GM12878 (cell line): ENCODE measurements around the gene MAGEB17. TPM values are rescaled to one million over a fixed set of nuclear protein-coding genes. Genes with fewer than 3 reads are reported as not detected.

Experiments used
- ATAC-seq: fragments of 200-7000 bp; cut with Tn5 transposase; 3 replicates; pipeline ENCODE4 v1.9.1; 2020; ENCODE audit warnings: mild to moderate bottlenecking, moderate library complexity
- BruUV-seq: library from RNA; stranded (reverse); fragments of 400-500 nt; replicated peaks from 2 replicates; lab custom pipeline; 2021; lab: Mats Ljungman, UMichigan
- CTCF ChIA-PET: fragments of 300-600 bp; sonication (Branson Sonifier 250); formaldehyde crosslinking; extraction: SDS; loops from one replicate; lab custom pipeline; 2021; ENCODE audit warnings: inconsistent platforms; lab: Yijun Ruan, JAX
- POLR2A ChIA-PET: fragments of 350-600 bp; formaldehyde crosslinking; extraction: SDS; loops from one replicate; lab custom pipeline; 2021; ENCODE audit warnings: inconsistent platforms; lab: Charles Lee
- RAD21 ChIA-PET: fragments of 300-600 bp; sonication (Branson Sonifier 250); formaldehyde crosslinking; loops from one replicate; lab custom pipeline; 2023; ENCODE audit warnings: antibody characterized with exemption; ENCODE audit not compliant: unreplicated experiment; lab: Charles Lee
- SMC1A ChIA-PET: fragments of 300-600 bp; sonication (Branson Sonifier 250); formaldehyde crosslinking; loops from one replicate; lab custom pipeline; 2023; ENCODE audit not compliant: unreplicated experiment, uncharacterized antibody; lab: Charles Lee
- DNase-seq: peaks from one replicate; pipeline ENCODE4 v3.0.0-alpha.2; 2011; ENCODE audit warnings: low read depth, low spot score
- FAIRE-seq: peaks from 3 replicates; lab custom pipeline; 2011; peaks lifted over from hg19 to GRCh38; lab: Jason Lieb, UNC
- H2AFZ ChIP-seq: 2 replicates; pipeline ENCODE4 v1.6.0; 2011; ENCODE audit warnings: low read depth, low read length, control low read depth; ENCODE audit not compliant: control insufficient read depth
- H3K27ac ChIP-seq: 2 replicates; pipeline ENCODE4 v1.5.1; 2011; ENCODE audit warnings: control low read depth; ENCODE audit not compliant: control insufficient read depth, insufficient read depth
- H3K27me3 ChIP-seq, 2 experiments: replicated peaks in 1 of 2; 2 replicates each; pipeline versions ENCODE4 v1.6.0 to v1.6.1; 2011; ENCODE audit warnings: low read length in 1 of 2; ENCODE audit not compliant: control insufficient read depth in 2 of 2, insufficient read depth in 2 of 2
- H3K36me3 ChIP-seq, 2 experiments: 2 replicates each; pipeline ENCODE4 v1.5.1; 2011; ENCODE audit warnings: low read length in 1 of 2; ENCODE audit not compliant: control insufficient read depth in 2 of 2, insufficient read depth in 2 of 2
- H3K4me1 ChIP-seq: 2 replicates; pipeline ENCODE4 v1.6.1; 2011; ENCODE audit warnings: mild to moderate bottlenecking, low read length, moderate library complexity, mixed read lengths; ENCODE audit not compliant: control insufficient read depth, insufficient read depth
- H3K4me2 ChIP-seq: 2 replicates; pipeline ENCODE4 v1.6.0; 2011; ENCODE audit warnings: control low read depth; ENCODE audit not compliant: control insufficient read depth, insufficient read depth
- H3K4me3 ChIP-seq: fragments of 200-600 bp; sonication (generic); 2 replicates; pipeline ENCODE4 v1.5.1; 2016
- H3K79me2 ChIP-seq: 2 replicates; pipeline ENCODE4 v1.6.0; 2011; ENCODE audit warnings: low read length; ENCODE audit not compliant: control insufficient read depth, insufficient read depth
- H3K9ac ChIP-seq: 2 replicates; pipeline ENCODE4 v1.8.0; 2011; ENCODE audit warnings: low read length, control low read depth, mixed read lengths; ENCODE audit not compliant: control insufficient read depth, insufficient read depth
- H3K9me3 ChIP-seq: replicated peaks from 3 replicates; pipeline ENCODE4 v1.5.1; 2011; ENCODE audit warnings: mild to moderate bottlenecking, low read length; ENCODE audit not compliant: control insufficient read depth, insufficient read depth
- H4K20me1 ChIP-seq: 2 replicates; pipeline ENCODE4 v1.6.0; 2011; ENCODE audit not compliant: control insufficient read depth, insufficient read depth
- ASH2L ChIP-seq: fragments of 300-600, 200-600 bp; sonication (generic); IDR thresholded peaks from 2 replicates; pipeline ENCODE4 v1.6.1; 2017; ENCODE audit warnings: low read depth, mild to moderate bottlenecking, borderline replicate concordance
- CEBPB ChIP-seq, 2 experiments: fragments of 150-350 bp in 1 of 2; IDR thresholded peaks; 2 replicates each; pipeline ENCODE4 v1.6.1; 2012 to 2014; ENCODE audit warnings: low read depth in 2 of 2, low read length in 2 of 2, borderline replicate concordance in 1 of 2, inconsistent platforms in 1 of 2
- IRF4 ChIP-seq: IDR thresholded peaks from 2 replicates; pipeline ENCODE4 v1.6.1; 2011; ENCODE audit warnings: low read depth, low read length
- KDM1A ChIP-seq: fragments of 200-600 bp; sonication (generic); IDR thresholded peaks from 2 replicates; pipeline ENCODE4 v1.6.1; 2016; ENCODE audit warnings: borderline replicate concordance
- NBN ChIP-seq: fragments of 450-650 bp; IDR thresholded peaks from 2 replicates; pipeline ENCODE4 v1.6.1; 2016
- PML ChIP-seq: IDR thresholded peaks from 2 replicates; pipeline ENCODE4 v1.6.1; 2012; ENCODE audit warnings: low read length, inconsistent platforms
- RAD21 ChIP-seq: IDR thresholded peaks from 2 replicates; pipeline ENCODE4 v1.6.1; 2011; ENCODE audit warnings: mild to moderate bottlenecking, low read depth, low read length, moderate library complexity; ENCODE audit not compliant: insufficient read depth
- TAF1 ChIP-seq: IDR thresholded peaks from 2 replicates; pipeline ENCODE4 v1.6.1; 2011; ENCODE audit warnings: mild to moderate bottlenecking, low read depth, low read length, borderline replicate concordance
- ZBED1 ChIP-seq: IDR thresholded peaks from 2 replicates; pipeline ENCODE4 v1.6.1; 2016; ENCODE audit warnings: borderline replicate concordance
- WGBS: methylation state at CpG from one replicate; pipeline ENCODE4 v1.1.6; 2016; ENCODE audit warnings: low lambda C conversion rate; ENCODE audit not compliant: insufficient replicate concordance, insufficient coverage; ENCODE audit errors: missing lambda C conversion rate; 5-methylcytosine and 5-hydroxymethylcytosine counted together
- in situ Hi-C: fragments of 300-500 bp; cut with MboI; formaldehyde crosslinking; loops from 9 replicates; pipeline ENCODE4 v1.14.3; 2018; ENCODE audit warnings: mixed read lengths
- intact Hi-C: fragments of 100-400 bp; cut with micrococcal nuclease; formaldehyde crosslinking; loops from one replicate; pipeline ENCODE4 v1.14.2; 2022; ENCODE audit not compliant: unreplicated experiment
- polyA plus RNA-seq, 11 experiments: library from polyadenylated mRNA; depleted of rRNA in 4 of 11; unstranded in 6 of 11; stranded (reverse) in 5 of 11; fragments of >200 nt; fragmentation: Nextera tagmentation in 4 of 11; fragmentation: Illumina TruSeq in 1 of 11; extraction: Ambion mirVana in 4 of 11; extraction: Trizol in 1 of 11; gene quantifications; 1 replicate in 1 of 11; 2 replicates in 10 of 11; pipeline versions ENCODE4 v1.2.1 to v1.2.3, GENCODE V29; 2011 to 2016; ENCODE audit warnings: inconsistent platforms in 2 of 11, missing spikeins in 2 of 11, low read depth in 1 of 11
- total RNA-seq, 4 experiments: library from RNA; depleted of rRNA in 3 of 4; stranded (reverse); fragments of >200 nt in 3 of 4; fragmentation: Illumina TruSeq in 1 of 4; extraction: Trizol in 1 of 4; gene quantifications; 2 replicates each; pipeline versions ENCODE4 v1.2.1 to v1.2.3, GENCODE V29; 2013 to 2021
- TF ChIP-seq, protein P1 (sequence below): fragments of 450-650 bp; IDR thresholded peaks from 2 replicates; pipeline ENCODE4 v1.6.1; 2017; ENCODE audit warnings: antibody characterized with exemption, mild to moderate bottlenecking, moderate library complexity
- TF ChIP-seq, protein P2 (sequence below): fragments of 450-650 bp; IDR thresholded peaks from 2 replicates; pipeline ENCODE4 v1.6.1; 2017; ENCODE audit warnings: borderline replicate concordance
- TF ChIP-seq, protein P3 (sequence below): fragments of 450-650 bp; IDR thresholded peaks from 2 replicates; pipeline ENCODE4 v1.6.1; 2016; ENCODE audit warnings: mild to moderate bottlenecking, moderate library complexity, borderline replicate concordance
- TF ChIP-seq, protein P4 (sequence below): IDR thresholded peaks from 2 replicates; pipeline ENCODE4 v1.6.1; 2012; ENCODE audit warnings: low read depth, low read length, improper control_type of control experiment

The MAGEB17 gene
- total and polyA plus RNA-seq, 10 of the 15 experiments (the other 5 are each of a cell fraction or from before 2014, with no cell fraction given) = 0.05 to 0.21 TPM; not detected in 8

DNA sequence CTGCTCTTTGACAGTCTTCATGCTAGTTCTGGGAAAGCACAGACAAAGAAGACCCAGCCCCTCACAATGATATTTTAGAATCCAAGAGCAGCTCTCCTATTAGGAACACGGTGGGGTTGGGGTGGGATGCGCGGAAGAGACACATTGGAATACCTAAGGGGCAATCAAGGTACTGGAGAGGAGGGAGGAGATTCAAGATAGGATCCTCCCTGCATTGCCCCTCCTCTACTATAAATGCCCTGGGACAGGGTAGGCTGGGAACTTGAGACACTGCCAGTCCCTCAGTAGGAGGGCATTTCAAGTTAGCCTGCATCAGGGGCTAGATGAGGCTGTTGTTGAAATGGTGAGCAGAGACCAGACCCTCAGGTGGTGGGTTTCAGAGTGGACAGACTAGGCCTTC lies 5.1 kb downstream of the MAGEB17 start:
- no peak for DNase-seq
- H3K79me2 ChIP-seq = no peaks in the 10 kb centered on the region
- H3K4me3 ChIP-seq = no peak overlapping the region
- ChIA-PET SMC1A (interaction anchor here (1.4 kb wide), 1 partner anchor 14 kb away, joined by 3 read pairs; no protein-coding TSS in a partner anchor), CTCF (no interaction called here), RAD21 (no interaction called here), POLR2A (no interaction called here)
- no peak overlapping the region for H3K4me2 ChIP-seq
- H4K20me1 ChIP-seq = no peaks in the 10 kb centered on the region
- WGBS = 93% methylated on average over 3 of the region's 3 CpGs
- no peak overlapping the region for H3K9ac ChIP-seq
- no peaks in the 10 kb centered on the region for H3K36me3 ChIP-seq
- H3K27ac ChIP-seq = no peak overlapping the region
- no peak for ATAC-seq
- H3K9me3 ChIP-seq = no peaks in the 10 kb centered on the region; the same call in 2 of the 3 replicates
- BruUV-seq = no TSS peak
- in situ Hi-C loops (no loop called here), intact Hi-C loops (no loop called here)
- no peaks in the 10 kb centered on the region for H3K4me1 ChIP-seq
- H3K27me3 ChIP-seq = no peaks in the 10 kb centered on the region
- no peak for FAIRE-seq
- no peak overlapping the region for H2AFZ ChIP-seq
- no peak for TF ChIP-seq PML
- TF ChIP-seq RAD21 = no peak
- TF ChIP-seq, protein P1, sequence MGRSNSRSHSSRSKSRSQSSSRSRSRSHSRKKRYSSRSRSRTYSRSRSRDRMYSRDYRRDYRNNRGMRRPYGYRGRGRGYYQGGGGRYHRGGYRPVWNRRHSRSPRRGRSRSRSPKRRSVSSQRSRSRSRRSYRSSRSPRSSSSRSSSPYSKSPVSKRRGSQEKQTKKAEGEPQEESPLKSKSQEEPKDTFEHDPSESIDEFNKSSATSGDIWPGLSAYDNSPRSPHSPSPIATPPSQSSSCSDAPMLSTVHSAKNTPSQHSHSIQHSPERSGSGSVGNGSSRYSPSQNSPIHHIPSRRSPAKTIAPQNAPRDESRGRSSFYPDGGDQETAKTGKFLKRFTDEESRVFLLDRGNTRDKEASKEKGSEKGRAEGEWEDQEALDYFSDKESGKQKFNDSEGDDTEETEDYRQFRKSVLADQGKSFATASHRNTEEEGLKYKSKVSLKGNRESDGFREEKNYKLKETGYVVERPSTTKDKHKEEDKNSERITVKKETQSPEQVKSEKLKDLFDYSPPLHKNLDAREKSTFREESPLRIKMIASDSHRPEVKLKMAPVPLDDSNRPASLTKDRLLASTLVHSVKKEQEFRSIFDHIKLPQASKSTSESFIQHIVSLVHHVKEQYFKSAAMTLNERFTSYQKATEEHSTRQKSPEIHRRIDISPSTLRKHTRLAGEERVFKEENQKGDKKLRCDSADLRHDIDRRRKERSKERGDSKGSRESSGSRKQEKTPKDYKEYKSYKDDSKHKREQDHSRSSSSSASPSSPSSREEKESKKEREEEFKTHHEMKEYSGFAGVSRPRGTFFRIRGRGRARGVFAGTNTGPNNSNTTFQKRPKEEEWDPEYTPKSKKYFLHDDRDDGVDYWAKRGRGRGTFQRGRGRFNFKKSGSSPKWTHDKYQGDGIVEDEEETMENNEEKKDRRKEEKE = no peak
- no peak for TF ChIP-seq KDM1A
- TF ChIP-seq NBN = no peak
- TF ChIP-seq, protein P2, sequence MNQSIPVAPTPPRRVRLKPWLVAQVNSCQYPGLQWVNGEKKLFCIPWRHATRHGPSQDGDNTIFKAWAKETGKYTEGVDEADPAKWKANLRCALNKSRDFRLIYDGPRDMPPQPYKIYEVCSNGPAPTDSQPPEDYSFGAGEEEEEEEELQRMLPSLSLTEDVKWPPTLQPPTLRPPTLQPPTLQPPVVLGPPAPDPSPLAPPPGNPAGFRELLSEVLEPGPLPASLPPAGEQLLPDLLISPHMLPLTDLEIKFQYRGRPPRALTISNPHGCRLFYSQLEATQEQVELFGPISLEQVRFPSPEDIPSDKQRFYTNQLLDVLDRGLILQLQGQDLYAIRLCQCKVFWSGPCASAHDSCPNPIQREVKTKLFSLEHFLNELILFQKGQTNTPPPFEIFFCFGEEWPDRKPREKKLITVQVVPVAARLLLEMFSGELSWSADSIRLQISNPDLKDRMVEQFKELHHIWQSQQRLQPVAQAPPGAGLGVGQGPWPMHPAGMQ = no peak
- TF ChIP-seq, protein P3, sequence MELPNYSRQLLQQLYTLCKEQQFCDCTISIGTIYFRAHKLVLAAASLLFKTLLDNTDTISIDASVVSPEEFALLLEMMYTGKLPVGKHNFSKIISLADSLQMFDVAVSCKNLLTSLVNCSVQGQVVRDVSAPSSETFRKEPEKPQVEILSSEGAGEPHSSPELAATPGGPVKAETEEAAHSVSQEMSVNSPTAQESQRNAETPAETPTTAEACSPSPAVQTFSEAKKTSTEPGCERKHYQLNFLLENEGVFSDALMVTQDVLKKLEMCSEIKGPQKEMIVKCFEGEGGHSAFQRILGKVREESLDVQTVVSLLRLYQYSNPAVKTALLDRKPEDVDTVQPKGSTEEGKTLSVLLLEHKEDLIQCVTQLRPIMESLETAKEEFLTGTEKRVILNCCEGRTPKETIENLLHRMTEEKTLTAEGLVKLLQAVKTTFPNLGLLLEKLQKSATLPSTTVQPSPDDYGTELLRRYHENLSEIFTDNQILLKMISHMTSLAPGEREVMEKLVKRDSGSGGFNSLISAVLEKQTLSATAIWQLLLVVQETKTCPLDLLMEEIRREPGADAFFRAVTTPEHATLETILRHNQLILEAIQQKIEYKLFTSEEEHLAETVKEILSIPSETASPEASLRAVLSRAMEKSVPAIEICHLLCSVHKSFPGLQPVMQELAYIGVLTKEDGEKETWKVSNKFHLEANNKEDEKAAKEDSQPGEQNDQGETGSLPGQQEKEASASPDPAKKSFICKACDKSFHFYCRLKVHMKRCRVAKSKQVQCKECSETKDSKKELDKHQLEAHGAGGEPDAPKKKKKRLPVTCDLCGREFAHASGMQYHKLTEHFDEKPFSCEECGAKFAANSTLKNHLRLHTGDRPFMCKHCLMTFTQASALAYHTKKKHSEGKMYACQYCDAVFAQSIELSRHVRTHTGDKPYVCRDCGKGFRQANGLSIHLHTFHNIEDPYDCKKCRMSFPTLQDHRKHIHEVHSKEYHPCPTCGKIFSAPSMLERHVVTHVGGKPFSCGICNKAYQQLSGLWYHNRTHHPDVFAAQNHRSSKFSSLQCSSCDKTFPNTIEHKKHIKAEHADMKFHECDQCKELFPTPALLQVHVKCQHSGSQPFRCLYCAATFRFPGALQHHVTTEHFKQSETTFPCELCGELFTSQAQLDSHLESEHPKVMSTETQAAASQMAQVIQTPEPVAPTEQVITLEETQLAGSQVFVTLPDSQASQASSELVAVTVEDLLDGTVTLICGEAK = no peak
- TF ChIP-seq ASH2L = no peak
- no peak for TF ChIP-seq ZBED1
- TF ChIP-seq TAF1 = no peak
- TF ChIP-seq, protein P4, sequence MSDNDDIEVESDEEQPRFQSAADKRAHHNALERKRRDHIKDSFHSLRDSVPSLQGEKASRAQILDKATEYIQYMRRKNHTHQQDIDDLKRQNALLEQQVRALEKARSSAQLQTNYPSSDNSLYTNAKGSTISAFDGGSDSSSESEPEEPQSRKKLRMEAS = no peak
- TF ChIP-seq CEBPB (IDR thresholded peaks at IDR 0.05; ENCODE audit: borderline replicate concordance in 1 of 2, low read depth in 2 of 2, low read length in 2 of 2) = no peak
- no peak for TF ChIP-seq IRF4
